ENCODE data around the gene STAT5B. TPM values are rescaled to one million over a fixed set of nuclear protein-coding genes. Genes with fewer than 3 reads are reported as not detected.

STAT5B gene
- total RNA-seq, 6 experiments from 2014 or later = 16.8 to 22.5 (median 20.1) TPM

DNA sequence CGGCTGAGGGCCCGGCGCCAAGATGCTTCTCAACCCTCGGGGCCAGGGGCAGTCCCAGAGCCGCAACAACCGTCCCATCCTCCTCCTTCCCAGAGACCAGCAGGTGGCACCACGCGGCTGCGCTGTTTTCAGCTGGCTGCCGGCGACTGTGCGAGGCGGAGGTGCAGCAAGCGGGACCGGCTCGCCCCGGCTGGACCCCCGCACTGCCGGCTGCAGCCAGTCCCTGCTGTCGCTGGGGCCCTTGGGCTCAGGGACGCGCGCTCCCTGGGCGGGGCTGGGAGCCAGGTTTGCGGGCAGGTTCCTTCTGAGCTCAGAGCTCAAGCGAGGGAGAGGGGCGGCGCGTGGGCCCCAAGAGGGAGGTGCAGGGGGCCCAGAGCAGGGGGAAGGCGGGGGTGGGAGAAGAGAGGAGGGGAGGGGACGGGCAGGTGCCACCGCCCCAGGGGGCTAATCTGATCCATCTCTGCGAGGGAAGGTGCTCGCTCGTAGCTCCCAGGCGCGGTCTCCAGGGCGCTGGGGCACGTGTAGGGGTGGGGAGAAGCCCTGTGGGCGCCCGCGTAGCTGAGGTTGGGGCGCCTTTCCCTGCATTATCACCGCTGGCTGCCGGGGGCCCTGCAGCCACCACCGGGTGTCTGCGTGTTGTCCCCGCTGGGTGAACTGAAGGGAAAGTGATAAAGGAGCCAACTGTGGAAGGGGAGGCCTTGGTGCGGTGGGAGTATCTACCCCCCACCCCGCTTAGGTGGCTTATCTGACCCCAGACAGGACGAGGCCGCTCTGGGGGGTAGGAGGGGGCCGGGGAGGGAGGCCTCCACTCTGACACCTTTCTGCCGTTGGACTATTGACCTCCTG, 36.3 kb upstream of the STAT5B start:
- Mint-ChIP-seq H3K4me3 (peak overlapping the region; percentile 50), H3K4me1 (ENCODE audit: low read depth) (peaks cover 17% of the 10 kb centered on the region), H3K36me3 (ENCODE audit: low read depth) (peaks cover 23% of the 10 kb centered on the region; the same call in 1 of the 2 replicates)

GRCh38 chr17:42312035-42312284, 35.8 kb upstream of the STAT5B start:
- H3K9me3 Mint-ChIP-seq = no peaks in the 10 kb centered on the region
- H3K36me3 Mint-ChIP-seq (ENCODE audit: low read depth) = peaks cover 17% of the 10 kb centered on the region; the same call in 1 of the 2 replicates
- TF ChIP-seq, protein P1, sequence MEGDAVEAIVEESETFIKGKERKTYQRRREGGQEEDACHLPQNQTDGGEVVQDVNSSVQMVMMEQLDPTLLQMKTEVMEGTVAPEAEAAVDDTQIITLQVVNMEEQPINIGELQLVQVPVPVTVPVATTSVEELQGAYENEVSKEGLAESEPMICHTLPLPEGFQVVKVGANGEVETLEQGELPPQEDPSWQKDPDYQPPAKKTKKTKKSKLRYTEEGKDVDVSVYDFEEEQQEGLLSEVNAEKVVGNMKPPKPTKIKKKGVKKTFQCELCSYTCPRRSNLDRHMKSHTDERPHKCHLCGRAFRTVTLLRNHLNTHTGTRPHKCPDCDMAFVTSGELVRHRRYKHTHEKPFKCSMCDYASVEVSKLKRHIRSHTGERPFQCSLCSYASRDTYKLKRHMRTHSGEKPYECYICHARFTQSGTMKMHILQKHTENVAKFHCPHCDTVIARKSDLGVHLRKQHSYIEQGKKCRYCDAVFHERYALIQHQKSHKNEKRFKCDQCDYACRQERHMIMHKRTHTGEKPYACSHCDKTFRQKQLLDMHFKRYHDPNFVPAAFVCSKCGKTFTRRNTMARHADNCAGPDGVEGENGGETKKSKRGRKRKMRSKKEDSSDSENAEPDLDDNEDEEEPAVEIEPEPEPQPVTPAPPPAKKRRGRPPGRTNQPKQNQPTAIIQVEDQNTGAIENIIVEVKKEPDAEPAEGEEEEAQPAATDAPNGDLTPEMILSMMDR (IDR thresholded peaks at IDR 0.05) = no peak
- peaks cover 6% of the 10 kb centered on the region for H3K27me3 Mint-ChIP-seq (ENCODE audit: insufficient read depth)
- peak overlapping the region; percentile 50 for H3K4me3 Mint-ChIP-seq
- H3K4me1 Mint-ChIP-seq (ENCODE audit: low read depth) = peaks cover 17% of the 10 kb centered on the region
- peak overlapping the region; percentile 72 for H3K27ac Mint-ChIP-seq
- no peak for DNase-seq

More for the DNA sequence above, 36.3 kb upstream of the STAT5B start:
- peak; percentile 74 for DNase-seq
- no peaks in the 10 kb centered on the region for H3K9me3 Mint-ChIP-seq
- TF ChIP-seq, protein P1 (IDR thresholded peaks at IDR 0.05) = peak; percentile 80
- H3K27me3 Mint-ChIP-seq (ENCODE audit: insufficient read depth) = peaks cover 5% of the 10 kb centered on the region
- H3K27ac Mint-ChIP-seq = peak overlapping the region; percentile 72

DNA sequence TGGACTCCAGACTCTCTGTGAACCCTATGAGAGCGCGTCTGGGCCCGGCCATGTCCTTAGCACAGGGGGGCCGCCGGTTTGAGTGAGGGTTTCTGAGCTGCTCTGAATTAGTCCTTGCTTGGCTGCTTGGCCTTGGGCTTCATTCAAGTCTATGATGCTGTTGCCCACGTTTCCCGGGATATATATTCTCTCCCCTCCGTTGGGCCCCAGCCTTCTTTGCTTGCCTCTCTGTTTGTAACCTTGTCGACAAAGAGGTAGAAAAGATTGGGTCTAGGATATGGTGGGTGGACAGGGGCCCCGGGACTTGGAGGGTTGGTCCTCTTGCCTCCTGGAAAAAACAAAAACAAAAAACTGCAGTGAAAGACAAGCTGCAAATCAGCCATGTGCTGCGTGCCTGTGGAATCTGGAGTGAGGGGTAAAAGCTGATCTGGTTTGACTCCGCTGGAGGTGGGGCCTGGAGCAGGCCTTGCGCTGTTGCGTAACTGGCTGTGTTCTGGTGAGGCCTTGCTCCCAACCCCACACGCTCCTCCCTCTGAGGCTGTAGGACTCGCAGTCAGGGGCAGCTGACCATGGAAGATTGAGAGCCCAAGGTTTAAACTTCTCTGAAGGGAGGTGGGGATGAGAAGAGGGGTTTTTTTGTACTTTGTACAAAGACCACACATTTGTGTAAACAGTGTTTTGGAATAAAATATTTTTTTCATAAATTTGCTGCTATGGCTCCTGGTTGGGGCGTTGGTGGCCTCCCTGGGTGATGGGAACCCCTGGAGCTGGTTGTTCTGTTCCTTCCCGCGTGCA, 35.2 kb upstream of the STAT5B start:
- Mint-ChIP-seq H3K27me3 (ENCODE audit: insufficient read depth) (peaks cover 6% of the 10 kb centered on the region), H3K36me3 (ENCODE audit: low read depth) (peaks cover 13% of the 10 kb centered on the region; the same call in 1 of the 2 replicates), H3K4me3 (peak overlapping the region; percentile 50), H3K9me3 (no peaks in the 10 kb centered on the region), H3K4me1 (ENCODE audit: low read depth) (peaks cover 17% of the 10 kb centered on the region), H3K27ac (peak overlapping the region; percentile 72)
- peak; percentile 75 for DNase-seq
- TF ChIP-seq, protein P1 (IDR thresholded peaks at IDR 0.05) = no peak

DNA sequence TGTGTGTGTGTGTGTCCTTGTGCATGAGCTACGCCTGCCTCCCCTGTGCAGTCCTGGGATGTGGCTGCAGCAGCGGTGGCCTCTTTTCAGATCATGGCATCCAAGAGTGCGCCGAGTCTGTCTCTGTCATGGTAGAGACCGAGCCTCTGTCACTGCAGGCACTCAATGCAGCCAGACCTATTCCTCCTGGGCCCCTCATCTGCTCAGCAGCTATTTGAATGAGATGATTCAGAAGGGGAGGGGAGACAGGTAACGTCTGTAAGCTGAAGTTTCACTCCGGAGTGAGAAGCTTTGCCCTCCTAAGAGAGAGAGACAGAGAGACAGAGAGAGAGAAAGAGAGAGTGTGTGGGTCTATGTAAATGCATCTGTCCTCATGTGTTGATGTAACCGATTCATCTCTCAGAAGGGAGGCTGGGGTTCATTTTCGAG, 34.6 kb upstream of the STAT5B start:
- H3K36me3 Mint-ChIP-seq (ENCODE audit: low read depth) = peaks cover 12% of the 10 kb centered on the region; the same call in 1 of the 2 replicates
- H3K4me3 Mint-ChIP-seq = no peak overlapping the region; the same call in 1 of the 2 replicates
- TF ChIP-seq, protein P1 (IDR thresholded peaks at IDR 0.05) = no peak
- no peaks in the 10 kb centered on the region for H3K9me3 Mint-ChIP-seq
- peak overlapping the region; percentile 72; the same call in 1 of the 2 replicates for H3K27ac Mint-ChIP-seq
- peaks cover 17% of the 10 kb centered on the region for H3K4me1 Mint-ChIP-seq (ENCODE audit: low read depth)
- peaks cover 6% of the 10 kb centered on the region for H3K27me3 Mint-ChIP-seq (ENCODE audit: insufficient read depth)
- no peak for DNase-seq

DNA sequence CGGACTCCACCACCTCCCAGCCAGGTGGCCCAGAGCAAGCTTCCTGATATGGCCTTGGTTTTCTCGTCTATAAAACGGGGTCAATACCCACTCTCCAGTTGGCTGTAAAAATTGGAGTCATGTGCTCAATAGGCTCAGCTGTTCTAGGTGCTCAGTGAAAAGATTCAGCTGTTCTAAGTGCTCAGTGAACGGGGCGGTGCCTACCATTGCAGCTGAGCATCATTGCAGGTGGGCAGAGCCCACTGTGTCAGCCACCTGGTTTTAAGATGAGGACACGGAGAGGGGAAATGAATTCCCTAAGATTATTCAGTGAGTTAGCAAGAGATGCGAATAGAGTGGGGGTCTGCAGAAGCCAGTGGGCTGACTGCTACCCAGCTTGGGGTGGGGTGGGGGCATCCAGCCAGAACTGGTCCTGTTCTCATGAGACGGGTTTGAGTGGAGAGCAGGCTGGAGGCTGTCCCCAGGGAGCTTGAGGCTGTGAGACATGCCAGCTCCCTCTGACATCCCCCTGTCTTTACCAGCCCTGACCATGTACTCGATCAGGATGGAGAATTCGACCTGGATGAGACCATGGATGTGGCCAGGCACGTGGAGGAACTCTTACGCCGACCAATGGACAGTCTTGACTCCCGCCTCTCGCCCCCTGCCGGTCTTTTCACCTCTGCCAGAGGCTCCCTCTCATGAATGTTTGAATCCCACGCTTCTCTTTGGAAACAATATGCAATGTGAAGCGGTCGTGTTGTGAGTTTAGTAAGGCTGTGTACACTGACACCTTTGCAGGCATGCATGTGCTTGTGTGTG, 34.0 kb upstream of the STAT5B start:
- Mint-ChIP-seq H3K27ac (no peak overlapping the region), H3K4me1 (ENCODE audit: low read depth) (peaks cover 17% of the 10 kb centered on the region), H3K4me3 (no peak overlapping the region), H3K9me3 (no peaks in the 10 kb centered on the region), H3K36me3 (ENCODE audit: low read depth) (peaks cover 6% of the 10 kb centered on the region; the same call in 1 of the 2 replicates), H3K27me3 (ENCODE audit: insufficient read depth) (peaks cover 6% of the 10 kb centered on the region)
- no peak for DNase-seq
- TF ChIP-seq, protein P1 (IDR thresholded peaks at IDR 0.05) = no peak; the same call in 1 of the 2 replicates

All from HFFc6 (cell line).